GM21367 (cell line): ENCODE results near the gene C9orf85.
"Not testable (repeated sequence)": the region's sequence is repeated elsewhere in the genome, so short reads cannot be mapped to it uniquely, and the experiment has no call there.

Experiments used
- ATAC-seq: cut with Tn5 transposase; IDR thresholded peaks from one replicate; pipeline ENCODE4 v1.9.1; 2021; ENCODE audit not compliant: unreplicated experiment

Gene C9orf85

DNA sequence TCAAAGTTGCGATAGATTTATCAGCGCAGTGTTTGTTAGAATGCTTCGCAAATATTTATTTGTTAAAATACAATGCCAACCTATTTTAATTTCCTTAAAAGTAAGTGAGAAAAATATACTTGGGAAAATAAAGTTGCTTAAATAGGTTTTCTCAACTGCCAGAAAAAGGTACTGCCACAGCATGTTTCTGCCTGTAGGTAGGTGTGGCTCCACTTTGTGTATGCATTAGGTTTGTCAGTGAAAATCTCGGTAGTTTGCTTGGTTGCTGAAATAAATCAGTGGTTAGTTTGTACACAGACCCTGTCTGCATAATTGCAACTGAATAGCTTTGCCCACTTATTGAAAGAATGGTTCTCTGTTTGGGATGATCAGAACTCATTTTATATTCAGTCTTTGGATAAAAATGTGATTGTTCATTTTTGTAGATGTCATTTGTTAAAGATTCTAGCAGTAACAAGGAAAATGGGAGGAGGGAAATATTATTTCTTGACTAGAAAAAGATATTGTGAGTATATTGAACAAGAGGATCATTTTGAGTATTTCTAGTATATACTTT is 25.7 kb downstream of the C9orf85 start:
- ATAC-seq, result no peak

GRCh38 chr9:71937898-71938297 is 26.5 kb downstream of the C9orf85 start:
- ATAC-seq, result no peak

DNA sequence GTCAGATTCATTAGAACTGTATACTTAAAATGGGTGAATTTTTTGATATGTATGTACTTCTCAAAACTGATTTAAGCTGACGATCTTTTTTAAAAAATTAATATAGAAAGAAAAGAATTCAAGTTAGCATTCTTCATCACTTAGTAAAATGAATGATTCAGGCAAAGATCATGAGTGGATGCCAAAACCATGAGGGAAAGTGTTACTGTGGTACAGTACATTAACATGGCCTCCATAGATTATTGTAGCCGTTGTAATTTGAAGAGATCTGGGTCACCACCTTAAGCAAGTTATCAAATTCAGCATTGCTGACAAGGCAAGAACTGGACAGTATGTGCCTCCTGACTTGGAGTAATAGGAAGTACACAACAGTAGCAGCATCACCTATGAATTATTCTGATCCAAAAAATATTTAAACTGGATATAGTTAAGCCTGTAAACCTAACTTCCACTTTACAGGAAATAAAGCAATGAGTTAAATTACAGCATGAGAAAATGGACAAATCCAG is 29.7 kb downstream of the C9orf85 start:
- no peak for ATAC-seq

DNA sequence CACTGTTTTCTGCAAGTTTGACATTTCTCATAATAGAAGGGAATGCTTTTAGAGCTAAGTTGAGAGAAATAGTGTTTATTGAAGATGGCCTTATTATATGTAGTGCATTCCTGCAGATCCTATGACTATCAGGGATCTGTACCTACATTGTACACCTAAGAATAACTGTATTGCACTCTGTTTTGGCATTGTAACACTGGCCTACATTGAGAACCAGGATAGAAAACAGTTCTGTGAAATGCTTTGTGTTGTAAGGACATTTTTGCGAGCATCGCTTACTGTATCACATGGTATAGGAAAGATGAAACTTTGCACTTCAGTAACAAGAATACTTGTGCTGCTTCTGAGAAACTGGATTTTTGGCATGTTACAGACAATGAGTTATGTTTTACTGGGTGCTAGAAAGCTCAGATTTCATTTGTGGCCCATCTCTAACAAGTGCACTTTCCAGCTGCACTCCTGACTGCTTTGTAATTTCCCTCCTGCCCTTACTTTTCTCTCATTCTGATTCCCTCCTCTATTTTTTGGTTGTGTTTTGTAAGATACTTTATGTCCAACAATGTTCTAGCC is 30.6 kb downstream of the C9orf85 start:
- ATAC-seq, result no peak

- no peak for ATAC-seq
These were observed 33.4 kb downstream of the C9orf85 start for GRCh38 chr9:71944754-71945375.

DNA sequence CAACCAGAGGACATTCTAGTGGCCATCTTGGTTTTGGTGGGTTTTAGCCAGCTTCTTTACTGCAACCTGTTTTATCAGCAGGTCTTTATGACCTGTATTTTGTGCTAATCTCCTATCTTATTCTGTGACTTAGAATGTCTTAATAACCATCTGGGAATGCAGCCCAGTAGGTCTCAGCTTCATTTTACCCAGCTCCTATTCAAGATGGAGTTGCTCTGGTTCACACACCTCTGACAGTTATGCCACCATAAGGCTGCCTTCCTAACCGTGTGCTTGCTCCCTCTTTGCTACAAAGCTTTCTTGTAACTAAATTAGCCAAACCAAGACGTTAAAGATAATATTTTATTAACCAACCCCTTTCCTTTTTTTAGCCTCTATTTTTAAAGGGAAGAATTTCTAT is 43.2 kb downstream of the C9orf85 start:
- ATAC-seq, result not testable (repeated sequence)

GRCh38 chr9:71955300-71955915 is 44.0 kb downstream of the C9orf85 start:
- ATAC-seq, result peak; percentile 68

- ATAC-seq, result no peak
These were observed 50.9 kb downstream of the C9orf85 start for GRCh38 chr9:71962328-71962727.

- ATAC-seq, result not testable (repeated sequence)
These were observed 52.1 kb downstream of the C9orf85 start for GRCh38 chr9:71963471-71963996.

GRCh38 chr9:71965403-71965802 is 54.0 kb downstream of the C9orf85 start:
- no peak for ATAC-seq

DNA sequence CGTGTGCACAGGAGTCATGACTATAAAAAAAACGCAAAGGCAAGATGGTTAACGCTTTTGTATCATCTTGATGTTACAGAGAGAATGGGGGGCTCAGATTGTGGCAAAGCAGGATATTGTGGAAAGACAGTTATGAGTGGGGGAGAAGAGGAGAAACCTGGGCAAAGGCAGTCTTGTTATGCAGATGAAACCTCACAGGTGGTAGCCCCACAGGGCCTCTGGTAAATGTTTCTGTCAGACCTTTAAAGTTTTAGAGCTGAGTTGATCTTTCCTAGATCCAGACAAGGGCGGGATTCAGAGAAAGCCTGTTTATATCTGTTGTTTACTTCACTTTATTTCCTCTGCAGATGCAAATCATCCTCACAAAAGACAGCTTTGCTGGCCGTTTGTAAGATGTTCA is 55.2 kb downstream of the C9orf85 start:
- ATAC-seq, result no peak

- no peak for ATAC-seq
These were observed 57.2 kb downstream of the C9orf85 start for GRCh38 chr9:71968541-71969090.

GRCh38 chr9:71975833-71976232 is 64.4 kb downstream of the C9orf85 start:
- ATAC-seq, result no peak

DNA sequence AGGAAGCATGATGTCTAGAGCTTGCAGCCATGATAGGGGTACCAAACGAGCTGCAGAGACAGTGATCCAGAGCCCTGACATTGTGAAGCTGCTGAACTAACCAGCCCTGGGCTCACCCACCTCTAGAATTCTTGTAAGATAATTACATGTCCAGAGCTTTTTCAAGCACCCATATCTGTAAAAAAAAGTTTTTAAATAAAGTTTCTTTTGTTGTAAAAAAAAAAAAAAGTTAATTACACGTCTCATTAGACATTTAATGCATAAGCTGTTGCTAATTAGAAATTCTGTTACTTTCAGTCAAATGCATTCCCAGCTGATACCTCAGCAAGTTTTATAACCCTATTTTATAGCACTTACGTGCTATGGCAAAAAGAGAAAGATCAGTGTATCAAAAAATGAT is 65.6 kb downstream of the C9orf85 start:
- ATAC-seq, result no peak

- ATAC-seq, result no peak
These were observed 69.1 kb downstream of the C9orf85 start for GRCh38 chr9:71980266-71981190.

- no peak for ATAC-seq
These were observed 70.5 kb downstream of the C9orf85 start for GRCh38 chr9:71981944-71982343.

- ATAC-seq, result no peak
These were observed 73.0 kb downstream of the C9orf85 start for GRCh38 chr9:71984403-71984802.

DNA sequence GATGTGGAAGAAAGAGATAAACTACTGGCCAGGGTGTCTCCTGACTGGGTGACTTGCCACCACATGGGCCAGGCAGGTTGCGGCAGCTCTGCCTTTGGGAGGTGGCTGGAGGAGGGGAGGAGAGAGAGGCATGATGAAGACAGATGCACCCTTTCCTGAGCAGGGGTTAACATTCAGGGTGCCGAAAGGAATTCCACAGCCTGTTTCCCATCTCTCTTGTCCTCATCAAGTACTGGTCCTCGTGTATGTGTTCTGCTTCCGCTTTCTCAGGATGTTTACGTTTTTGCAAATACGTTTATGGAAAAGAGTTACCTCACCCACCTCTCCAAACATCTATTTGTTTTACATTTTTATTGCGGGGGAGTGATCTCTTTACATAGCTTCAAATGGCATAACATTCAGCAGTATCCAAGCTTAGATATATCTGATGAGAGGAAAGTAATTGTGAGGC is 73.4 kb downstream of the C9orf85 start:
- no peak for ATAC-seq

GRCh38 chr9:71985297-71985911 is 74.0 kb downstream of the C9orf85 start:
- ATAC-seq, result no peak

DNA sequence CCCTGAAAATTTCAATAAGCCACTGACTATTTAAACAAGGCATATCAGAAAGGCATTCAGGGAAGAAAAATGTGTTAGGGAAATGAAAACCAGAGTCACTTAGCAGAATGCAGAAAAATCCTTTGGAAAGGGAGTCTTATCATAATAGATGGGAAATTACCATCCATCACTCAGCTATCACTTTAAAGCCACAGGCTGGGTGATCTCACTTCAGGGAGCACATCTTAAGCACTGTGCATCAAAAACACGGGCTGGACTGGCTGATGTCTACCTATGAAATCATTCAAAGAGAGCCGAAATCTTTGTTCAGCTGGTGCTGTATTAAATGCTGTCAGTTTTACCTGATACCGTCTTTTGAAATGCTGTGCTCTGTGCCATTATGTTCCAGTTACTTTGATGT is 75.5 kb downstream of the C9orf85 start:
- ATAC-seq, result no peak
